Measurements from ENCODE around the gene PLIN5.
"Not testable (repeated sequence)": the region's sequence is repeated elsewhere in the genome, so short reads cannot be mapped to it uniquely, and the experiment has no call there.

The PLIN5 gene

GRCh38 chr19:4533835-4534424 is 1.1 kb downstream of the PLIN5 start:
- H3K4me3 ChIP-seq (replicated peaks; ENCODE audit: low read depth, low read length): no peak overlapping the region
- DNase-seq (ENCODE audit: extremely low read depth, low read depth): no peak
- no peak for TF ChIP-seq CTCF (IDR thresholded peaks at IDR 0.05; ENCODE audit: low read depth, low read length, missing control alignments)

- no peak for DNase-seq (ENCODE audit: extremely low read depth, low read depth)
- TF ChIP-seq CTCF (IDR thresholded peaks at IDR 0.05; ENCODE audit: low read depth, low read length, missing control alignments): no peak
- no peak overlapping the region for H3K4me3 ChIP-seq (replicated peaks; ENCODE audit: low read depth, low read length)
Measured at GRCh38 chr19:4533334-4533733, 1.7 kb downstream of the PLIN5 start.

- TF ChIP-seq CTCF (IDR thresholded peaks at IDR 0.05; ENCODE audit: low read depth, low read length, missing control alignments): no peak
- DNase-seq (ENCODE audit: extremely low read depth, low read depth): no peak
- H3K4me3 ChIP-seq (replicated peaks; ENCODE audit: low read depth, low read length): no peak overlapping the region
Measured at GRCh38 chr19:4531562-4532165, 3.4 kb downstream of the PLIN5 start.

- no peak overlapping the region for H3K4me3 ChIP-seq (replicated peaks; ENCODE audit: low read depth, low read length)
- no peak for DNase-seq (ENCODE audit: extremely low read depth, low read depth)
- no peak for TF ChIP-seq CTCF (IDR thresholded peaks at IDR 0.05; ENCODE audit: low read depth, low read length, missing control alignments)
Measured at GRCh38 chr19:4529924-4530522, 5.0 kb downstream of the PLIN5 start.

- DNase-seq (ENCODE audit: extremely low read depth, low read depth): no peak
Measured at GRCh38 chr19:4528843-4529242, 6.2 kb downstream of the PLIN5 start.

GRCh38 chr19:4527377-4527776 is 7.6 kb downstream of the PLIN5 start:
- H3K4me3 ChIP-seq (replicated peaks; ENCODE audit: low read depth, low read length); DNase-seq (ENCODE audit: extremely low read depth, low read depth): not testable (repeated sequence)

More at GRCh38 chr19:4528843-4529242, 6.2 kb downstream of the PLIN5 start:
- TF ChIP-seq CTCF (IDR thresholded peaks at IDR 0.05; ENCODE audit: low read depth, low read length, missing control alignments): no peak
- no peak overlapping the region for H3K4me3 ChIP-seq (replicated peaks; ENCODE audit: low read depth, low read length)

GRCh38 chr19:4525563-4526002 is 9.4 kb downstream of the PLIN5 start:
- DNase-seq (ENCODE audit: extremely low read depth, low read depth): no peak
- TF ChIP-seq CTCF (IDR thresholded peaks at IDR 0.05; ENCODE audit: low read depth, low read length, missing control alignments): no peak
- no peak overlapping the region for H3K4me3 ChIP-seq (replicated peaks; ENCODE audit: low read depth, low read length)

Measured in HFF-Myc (cell line).